ENCODE results near the gene ELL.

The ELL gene

GRCh38 chr19:18559685-18560084, 37.8 kb upstream of the ELL start:
- H3K9ac ChIP-seq, result no peak overlapping the region
- no peaks in the 10 kb centered on the region for H4K20me1 ChIP-seq (ENCODE audit: insufficient read depth)
- H3K27ac ChIP-seq, result no peak overlapping the region
- peaks cover 12% of the 10 kb centered on the region for H3K4me1 ChIP-seq (ENCODE audit: low read depth, poor library complexity, severe bottlenecking)
- peaks cover 19% of the 10 kb centered on the region for H3K79me2 ChIP-seq (ENCODE audit: insufficient read depth, low read depth)
- no peaks in the 10 kb centered on the region for H3K27me3 ChIP-seq (ENCODE audit: insufficient read depth, low read depth)
- H3K4me3 ChIP-seq (IDR thresholded peaks at IDR 0.05; ENCODE audit: insufficient read depth, low read depth, low read length), result no peak overlapping the region
- TF ChIP-seq, protein P1, sequence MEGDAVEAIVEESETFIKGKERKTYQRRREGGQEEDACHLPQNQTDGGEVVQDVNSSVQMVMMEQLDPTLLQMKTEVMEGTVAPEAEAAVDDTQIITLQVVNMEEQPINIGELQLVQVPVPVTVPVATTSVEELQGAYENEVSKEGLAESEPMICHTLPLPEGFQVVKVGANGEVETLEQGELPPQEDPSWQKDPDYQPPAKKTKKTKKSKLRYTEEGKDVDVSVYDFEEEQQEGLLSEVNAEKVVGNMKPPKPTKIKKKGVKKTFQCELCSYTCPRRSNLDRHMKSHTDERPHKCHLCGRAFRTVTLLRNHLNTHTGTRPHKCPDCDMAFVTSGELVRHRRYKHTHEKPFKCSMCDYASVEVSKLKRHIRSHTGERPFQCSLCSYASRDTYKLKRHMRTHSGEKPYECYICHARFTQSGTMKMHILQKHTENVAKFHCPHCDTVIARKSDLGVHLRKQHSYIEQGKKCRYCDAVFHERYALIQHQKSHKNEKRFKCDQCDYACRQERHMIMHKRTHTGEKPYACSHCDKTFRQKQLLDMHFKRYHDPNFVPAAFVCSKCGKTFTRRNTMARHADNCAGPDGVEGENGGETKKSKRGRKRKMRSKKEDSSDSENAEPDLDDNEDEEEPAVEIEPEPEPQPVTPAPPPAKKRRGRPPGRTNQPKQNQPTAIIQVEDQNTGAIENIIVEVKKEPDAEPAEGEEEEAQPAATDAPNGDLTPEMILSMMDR (conservative IDR thresholded peaks at IDR 0.05; ENCODE audit: low read depth, low read length), result no peak
- no peak overlapping the region for H2AFZ ChIP-seq (ENCODE audit: low read depth)
- H3K4me2 ChIP-seq, result peak overlapping the region; percentile 29; the same call in 1 of the 2 replicates
- no peaks in the 10 kb centered on the region for H3K36me3 ChIP-seq (ENCODE audit: insufficient read depth)

- Histone ChIP-seq H3K4me1 (ENCODE audit: low read depth, poor library complexity, severe bottlenecking) (peaks cover 12% of the 10 kb centered on the region), H3K4me2 (peak overlapping the region; percentile 63), H3K27ac (peak overlapping the region; percentile 36; the same call in 1 of the 2 replicates), H3K4me3 (IDR thresholded peaks at IDR 0.05; ENCODE audit: insufficient read depth, low read depth, low read length) (no peak overlapping the region), H3K9ac (peak overlapping the region; percentile 66; the same call in 1 of the 2 replicates), H3K36me3 (ENCODE audit: insufficient read depth) (no peaks in the 10 kb centered on the region), H4K20me1 (ENCODE audit: insufficient read depth) (no peaks in the 10 kb centered on the region), H2AFZ (ENCODE audit: low read depth) (no peak overlapping the region), H3K27me3 (ENCODE audit: insufficient read depth, low read depth) (no peaks in the 10 kb centered on the region), H3K79me2 (ENCODE audit: insufficient read depth, low read depth) (peaks cover 19% of the 10 kb centered on the region)
- TF ChIP-seq, protein P1 (conservative IDR thresholded peaks at IDR 0.05; ENCODE audit: low read depth, low read length), result no peak
Observed at GRCh38 chr19:18558604-18559003, 36.7 kb upstream of the ELL start.

GRCh38 chr19:18558202-18558555, 36.3 kb upstream of the ELL start:
- 0 out of 2 replicates have a peak overlapping the region, but pooled peaks have one; percentile 64 for H2AFZ ChIP-seq (ENCODE audit: low read depth)
- H3K4me3 ChIP-seq (IDR thresholded peaks at IDR 0.05; ENCODE audit: insufficient read depth, low read depth, low read length), result no peak overlapping the region
- H3K79me2 ChIP-seq (ENCODE audit: insufficient read depth, low read depth), result peaks cover 19% of the 10 kb centered on the region
- no peaks in the 10 kb centered on the region for H3K36me3 ChIP-seq (ENCODE audit: insufficient read depth)
- peak overlapping the region; percentile 36 for H3K27ac ChIP-seq
- no peaks in the 10 kb centered on the region for H4K20me1 ChIP-seq (ENCODE audit: insufficient read depth)
- H3K27me3 ChIP-seq (ENCODE audit: insufficient read depth, low read depth), result no peaks in the 10 kb centered on the region
- H3K4me2 ChIP-seq, result peak overlapping the region; percentile 63
- peak overlapping the region; percentile 66 for H3K9ac ChIP-seq
- peaks cover 12% of the 10 kb centered on the region for H3K4me1 ChIP-seq (ENCODE audit: low read depth, poor library complexity, severe bottlenecking)
- TF ChIP-seq, protein P1 (conservative IDR thresholded peaks at IDR 0.05; ENCODE audit: low read depth, low read length), result no peak

DNA sequence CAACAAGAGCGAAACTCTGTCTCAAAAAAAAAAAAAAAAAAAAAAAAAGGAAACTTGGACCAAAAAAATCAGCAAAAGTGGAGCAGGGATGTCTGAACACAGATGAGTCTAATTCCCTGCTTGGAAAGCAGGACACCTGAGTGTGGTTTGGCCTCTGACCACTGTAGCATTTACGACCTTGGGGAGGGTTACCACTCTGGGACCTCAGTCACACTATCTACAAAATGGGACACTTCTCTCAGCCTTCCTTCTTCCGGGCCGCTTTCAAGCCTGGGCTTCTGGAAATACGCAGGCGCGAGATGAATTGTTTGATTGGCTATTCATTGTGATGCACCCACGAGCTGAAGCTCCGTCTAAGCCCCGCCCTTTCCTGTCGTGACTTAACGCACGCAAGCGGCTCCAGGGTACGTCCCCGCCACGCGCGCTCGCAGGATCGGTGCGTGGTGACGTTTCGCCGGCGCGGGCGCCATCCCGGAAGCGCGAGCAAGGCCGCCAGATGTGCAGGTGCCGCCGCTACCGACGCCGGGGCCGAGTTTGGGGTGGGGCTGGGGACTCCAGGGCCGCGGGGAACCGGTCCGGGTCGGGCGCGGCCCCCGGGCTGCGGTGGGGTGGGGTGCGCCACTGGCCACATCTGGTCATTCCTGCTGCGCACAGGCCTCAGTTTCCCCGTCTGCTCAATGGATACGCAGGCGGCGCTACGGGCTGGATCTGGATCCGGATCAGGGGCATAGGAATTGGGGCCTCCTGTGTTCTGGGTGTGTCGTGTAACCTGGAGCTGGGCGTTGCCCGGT, 35.7 kb upstream of the ELL start, which contains the start of gene KXD1:
Gene KXD1 (plus strand): TSS at position 460 of the 791 bp plus-strand sequence. CDS start 4,187 bp downstream, outside the sequence.
- H2AFZ ChIP-seq (ENCODE audit: low read depth), result peak within 1 kb of the TSS; percentile 64
- H3K9ac ChIP-seq, result peak within 1 kb of the TSS; percentile 66

More for the DNA sequence above, 35.7 kb upstream of the ELL start, which contains the start of gene KXD1:
- Histone ChIP-seq H3K36me3 (ENCODE audit: insufficient read depth) (no peaks in the 10 kb centered on the region), H3K27me3 (ENCODE audit: insufficient read depth, low read depth) (no peaks in the 10 kb centered on the region), H3K79me2 (ENCODE audit: insufficient read depth, low read depth) (peaks cover 19% of the 10 kb centered on the region), H3K27ac (peak within 1 kb of the TSS; percentile 36), H4K20me1 (ENCODE audit: insufficient read depth) (no peaks in the 10 kb centered on the region), H3K4me1 (ENCODE audit: low read depth, poor library complexity, severe bottlenecking) (peaks cover 12% of the 10 kb centered on the region), H3K4me3 (IDR thresholded peaks at IDR 0.05; ENCODE audit: insufficient read depth, low read depth, low read length) (no peak within 1 kb of the TSS), H3K4me2 (peak within 1 kb of the TSS; percentile 63)
- TF ChIP-seq, protein P1 (conservative IDR thresholded peaks at IDR 0.05; ENCODE audit: low read depth, low read length), result no peak
